Measurements from ENCODE around the gene NVL. TPM values are rescaled to one million over a fixed set of nuclear protein-coding genes. Genes with fewer than 3 reads are reported as not detected.

NVL gene
- total and polyA plus RNA-seq, 4 donors, result 5.3 to 14.0 (median 11.0) TPM

DNA sequence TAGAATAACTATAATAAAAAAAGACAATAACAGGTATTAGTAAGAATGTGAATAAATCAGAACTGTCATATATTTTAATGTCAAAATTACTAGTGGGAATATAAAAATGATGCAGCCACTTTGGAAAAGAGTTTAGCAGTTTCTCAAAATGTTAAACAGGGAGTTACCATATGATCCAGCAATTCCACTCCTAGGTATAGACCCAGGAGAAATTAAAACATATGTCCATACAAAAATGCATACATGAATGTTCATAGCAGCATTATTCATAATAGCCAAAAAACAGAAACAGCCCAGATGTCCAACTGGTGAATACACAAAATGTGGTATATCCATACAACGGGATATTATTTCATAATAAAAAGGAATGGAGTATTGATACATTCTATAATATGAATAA lies 71.6 kb downstream of the NVL start (continued):
- TF ChIP-seq, protein P1, sequence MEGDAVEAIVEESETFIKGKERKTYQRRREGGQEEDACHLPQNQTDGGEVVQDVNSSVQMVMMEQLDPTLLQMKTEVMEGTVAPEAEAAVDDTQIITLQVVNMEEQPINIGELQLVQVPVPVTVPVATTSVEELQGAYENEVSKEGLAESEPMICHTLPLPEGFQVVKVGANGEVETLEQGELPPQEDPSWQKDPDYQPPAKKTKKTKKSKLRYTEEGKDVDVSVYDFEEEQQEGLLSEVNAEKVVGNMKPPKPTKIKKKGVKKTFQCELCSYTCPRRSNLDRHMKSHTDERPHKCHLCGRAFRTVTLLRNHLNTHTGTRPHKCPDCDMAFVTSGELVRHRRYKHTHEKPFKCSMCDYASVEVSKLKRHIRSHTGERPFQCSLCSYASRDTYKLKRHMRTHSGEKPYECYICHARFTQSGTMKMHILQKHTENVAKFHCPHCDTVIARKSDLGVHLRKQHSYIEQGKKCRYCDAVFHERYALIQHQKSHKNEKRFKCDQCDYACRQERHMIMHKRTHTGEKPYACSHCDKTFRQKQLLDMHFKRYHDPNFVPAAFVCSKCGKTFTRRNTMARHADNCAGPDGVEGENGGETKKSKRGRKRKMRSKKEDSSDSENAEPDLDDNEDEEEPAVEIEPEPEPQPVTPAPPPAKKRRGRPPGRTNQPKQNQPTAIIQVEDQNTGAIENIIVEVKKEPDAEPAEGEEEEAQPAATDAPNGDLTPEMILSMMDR (IDR thresholded peaks at IDR 0.05; ENCODE audit: low read depth, low read length, missing input control), result no peak
- no peak for TF ChIP-seq GABPA (IDR thresholded peaks at IDR 0.05 in 1 of 2, conservative IDR thresholded peaks at IDR 0.05 in 1 of 2)
- TF ChIP-seq ATF3 (IDR thresholded peaks at IDR 0.05), result no peak
- no peak for TF ChIP-seq HNF4A (conservative IDR thresholded peaks at IDR 0.05)

- Histone ChIP-seq H3K27ac (ENCODE audit: low read depth in 1 of 2, low read length in 2 of 2) (no peak overlapping the region), H3K36me3 (ENCODE audit: control insufficient read depth in 4 of 4, insufficient read depth in 3 of 4, low read depth in 1 of 4, low read length in 3 of 4) (no peaks in the 10 kb centered on the region), H3K4me3 (ENCODE audit: low read depth in 1 of 3, low read length in 3 of 3) (no peak overlapping the region), H3K9me3 (ENCODE audit: control insufficient read depth in 4 of 4, low read length in 3 of 4) (no peaks in the 10 kb centered on the region), H3K4me1 (ENCODE audit: control insufficient read depth in 4 of 4, insufficient read depth in 4 of 4, low read length in 3 of 4) (no peaks in the 10 kb centered on the region), H3K9ac (ENCODE audit: low read depth in 1 of 2, low read length in 2 of 2) (no peak overlapping the region), H3K27me3 (ENCODE audit: control insufficient read depth in 4 of 4, insufficient read depth in 4 of 4, low read length in 3 of 4) (no peaks in the 10 kb centered on the region)
- WGBS, result 87% methylated on average over 3 of the region's 3 CpGs
- TF ChIP-seq JUND (IDR thresholded peaks at IDR 0.05), result no peak
- TF ChIP-seq HNF4G (IDR thresholded peaks at IDR 0.05), result no peak
- no peak for TF ChIP-seq SP1 (IDR thresholded peaks at IDR 0.05)
- no peak for TF ChIP-seq MAX (IDR thresholded peaks at IDR 0.05)
- TF ChIP-seq RAD21 (IDR thresholded peaks at IDR 0.05), result no peak
- no peak for TF ChIP-seq ATF3 (IDR thresholded peaks at IDR 0.05)
- no peak for TF ChIP-seq TAF1 (conservative IDR thresholded peaks at IDR 0.05)
- no peak for TF ChIP-seq NR2F2 (IDR thresholded peaks at IDR 0.05)
- TF ChIP-seq YY1 (IDR thresholded peaks at IDR 0.05), result no peak
- TF ChIP-seq, protein P2, sequence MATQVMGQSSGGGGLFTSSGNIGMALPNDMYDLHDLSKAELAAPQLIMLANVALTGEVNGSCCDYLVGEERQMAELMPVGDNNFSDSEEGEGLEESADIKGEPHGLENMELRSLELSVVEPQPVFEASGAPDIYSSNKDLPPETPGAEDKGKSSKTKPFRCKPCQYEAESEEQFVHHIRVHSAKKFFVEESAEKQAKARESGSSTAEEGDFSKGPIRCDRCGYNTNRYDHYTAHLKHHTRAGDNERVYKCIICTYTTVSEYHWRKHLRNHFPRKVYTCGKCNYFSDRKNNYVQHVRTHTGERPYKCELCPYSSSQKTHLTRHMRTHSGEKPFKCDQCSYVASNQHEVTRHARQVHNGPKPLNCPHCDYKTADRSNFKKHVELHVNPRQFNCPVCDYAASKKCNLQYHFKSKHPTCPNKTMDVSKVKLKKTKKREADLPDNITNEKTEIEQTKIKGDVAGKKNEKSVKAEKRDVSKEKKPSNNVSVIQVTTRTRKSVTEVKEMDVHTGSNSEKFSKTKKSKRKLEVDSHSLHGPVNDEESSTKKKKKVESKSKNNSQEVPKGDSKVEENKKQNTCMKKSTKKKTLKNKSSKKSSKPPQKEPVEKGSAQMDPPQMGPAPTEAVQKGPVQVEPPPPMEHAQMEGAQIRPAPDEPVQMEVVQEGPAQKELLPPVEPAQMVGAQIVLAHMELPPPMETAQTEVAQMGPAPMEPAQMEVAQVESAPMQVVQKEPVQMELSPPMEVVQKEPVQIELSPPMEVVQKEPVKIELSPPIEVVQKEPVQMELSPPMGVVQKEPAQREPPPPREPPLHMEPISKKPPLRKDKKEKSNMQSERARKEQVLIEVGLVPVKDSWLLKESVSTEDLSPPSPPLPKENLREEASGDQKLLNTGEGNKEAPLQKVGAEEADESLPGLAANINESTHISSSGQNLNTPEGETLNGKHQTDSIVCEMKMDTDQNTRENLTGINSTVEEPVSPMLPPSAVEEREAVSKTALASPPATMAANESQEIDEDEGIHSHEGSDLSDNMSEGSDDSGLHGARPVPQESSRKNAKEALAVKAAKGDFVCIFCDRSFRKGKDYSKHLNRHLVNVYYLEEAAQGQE (IDR thresholded peaks at IDR 0.05), result no peak
- no peak for TF ChIP-seq FOXA1 (IDR thresholded peaks at IDR 0.05)
- TF ChIP-seq, protein P1 (IDR thresholded peaks at IDR 0.05; ENCODE audit: low read depth, low read length, missing input control), result no peak
- TF ChIP-seq FOXA2 (IDR thresholded peaks at IDR 0.05), result no peak
- TF ChIP-seq ZBTB33 (IDR thresholded peaks at IDR 0.05), result no peak
- no peak for TF ChIP-seq EGR1 (IDR thresholded peaks at IDR 0.05; ENCODE audit: low read depth in 2 of 2)
- no peak for TF ChIP-seq GABPA (IDR thresholded peaks at IDR 0.05 in 1 of 2, conservative IDR thresholded peaks at IDR 0.05 in 1 of 2)
- no peak for TF ChIP-seq HNF4A (conservative IDR thresholded peaks at IDR 0.05)
- TF ChIP-seq RXRA (IDR thresholded peaks at IDR 0.05), result no peak
- no peak for DNase-seq (ENCODE audit: low spot score)
Observed at GRCh38 chr1:224256640-224257039, 73.3 kb downstream of the NVL start.
